ENCODE results near the gene COL23A1. TPM values are rescaled to one million over a fixed set of nuclear protein-coding genes. Genes with fewer than 3 reads are reported as not detected.

COL23A1 gene
- total and polyA plus RNA-seq, 2 of the 8 experiments (the other 6 are each of a cell fraction or from before 2014, with no cell fraction given): 3.1 to 4.7 TPM

GRCh38 chr5:178280631-178281030, 309.6 kb downstream of the COL23A1 start (continued):
- no peak for TF ChIP-seq HDAC2 (IDR thresholded peaks at IDR 0.05; ENCODE audit: borderline replicate concordance in 1 of 2, low read depth in 2 of 2, low read length in 2 of 2)

Measured in H1 (cell line).